PC-3 (cell line): ENCODE results near the gene VWA1. TPM values are rescaled to one million over a fixed set of nuclear protein-coding genes. Genes with fewer than 3 reads are reported as not detected.
"Not testable (repeated sequence)": the region's sequence is repeated elsewhere in the genome, so short reads cannot be mapped to it uniquely, and the experiment has no call there.

ENCODE experiments used
- ATAC-seq: fragments of 200-7000 bp; cut with Tn5 transposase; 2 replicates; pipeline ENCODE4 v1.9.1; 2020; ENCODE audit warnings: mild to moderate bottlenecking, moderate library complexity
- BruUV-seq: library from RNA; stranded (reverse); fragments of 400-500 nt; replicated peaks from 2 replicates; lab custom pipeline; 2021; lab: Mats Ljungman, UMichigan
- CTCF ChIA-PET: fragments of 300-600 bp; sonication (Branson Sonifier 250); formaldehyde crosslinking; loops from one replicate; lab custom pipeline; 2022; ENCODE audit warnings: antibody characterized with exemption; lab: Charles Lee
- POLR2A ChIA-PET: fragments of 300-600 bp; sonication (Branson Sonifier 250); formaldehyde crosslinking; loops from one replicate; lab custom pipeline; 2022; ENCODE audit warnings: antibody characterized with exemption; ENCODE audit not compliant: unreplicated experiment; lab: Charles Lee
- DNase-seq: peaks from one replicate; pipeline ENCODE4 v3.0.0-alpha.2; 2015
- H2AFZ ChIP-seq: fragments of 300-600 bp; sonication (generic); 2 replicates; pipeline ENCODE4 v1.6.0; 2016; ENCODE audit warnings: antibody characterized with exemption, low read length
- H3F3A ChIP-seq: fragments of 300-600 bp; sonication (generic); one replicate; pipeline ENCODE4 v1.6.0; 2017; ENCODE audit warnings: antibody characterized with exemption, low read length, control low read depth, mild to moderate bottlenecking; ENCODE audit not compliant: unreplicated experiment
- H3K27ac ChIP-seq: fragments of 300-600 bp; sonication (generic); 2 replicates; pipeline ENCODE4 v1.5.1; 2016; ENCODE audit warnings: mild to moderate bottlenecking, low read length
- H3K27me3 ChIP-seq: fragments of 300-600 bp; sonication (generic); 2 replicates; pipeline ENCODE4 v1.6.1; 2016; ENCODE audit warnings: low read length, mixed read lengths
- H3K36me3 ChIP-seq: fragments of 300-600 bp; sonication (generic); 2 replicates; pipeline ENCODE4 v1.6.1; 2016; ENCODE audit warnings: low read depth, mixed run types, low read length, mixed read lengths
- H3K4me1 ChIP-seq: fragments of 300-600 bp; sonication (generic); 2 replicates; pipeline ENCODE4 v1.5.1; 2016; ENCODE audit warnings: low read length; ENCODE audit not compliant: insufficient read depth
- H3K4me2 ChIP-seq: fragments of 300-600 bp; sonication (generic); 2 replicates; pipeline ENCODE4 v1.6.0; 2016; ENCODE audit warnings: low read length
- H3K4me3 ChIP-seq: fragments of 300-600 bp; sonication (generic); 2 replicates; pipeline ENCODE4 v1.5.1; 2016; ENCODE audit warnings: mild to moderate bottlenecking, low read length, mixed read lengths
- H3K79me2 ChIP-seq: fragments of 300-600 bp; sonication (generic); 2 replicates; pipeline ENCODE4 v1.6.1; 2017; ENCODE audit warnings: low read length, mixed read lengths
- H3K9ac ChIP-seq: fragments of 300-600 bp; sonication (generic); 2 replicates; pipeline ENCODE4 v1.6.0; 2016; ENCODE audit warnings: mild to moderate bottlenecking, low read length
- H3K9me2 ChIP-seq: fragments of 300-600 bp; sonication (generic); replicated peaks from 2 replicates; pipeline ENCODE4 v1.6.1; 2016; ENCODE audit warnings: mixed run types, low read length, mixed read lengths
- H3K9me3 ChIP-seq: fragments of 300-600 bp; sonication (generic); 2 replicates; pipeline ENCODE4 v1.6.1; 2016; ENCODE audit warnings: low read length, mixed read lengths
- H4K20me1 ChIP-seq: fragments of 300-600 bp; sonication (generic); 2 replicates; pipeline ENCODE4 v1.6.1; 2016; ENCODE audit warnings: low read length, mixed read lengths
- EZH2 ChIP-seq: fragments of 300-600 bp; sonication (generic); IDR thresholded peaks from one replicate; pipeline ENCODE4 v1.6.1; 2017; ENCODE audit warnings: antibody characterized with exemption, mild to moderate bottlenecking, low read length; ENCODE audit not compliant: unreplicated experiment
- EZH2phosphoT487 ChIP-seq: fragments of 300-600 bp; sonication (generic); IDR thresholded peaks from 2 replicates; pipeline ENCODE4 v1.6.1; 2018; ENCODE audit warnings: mild to moderate bottlenecking, antibody characterized with exemption, low read length, borderline replicate concordance
- intact Hi-C: fragments of 100-400 bp; cut with micrococcal nuclease; formaldehyde crosslinking; loops from 2 replicates; pipeline ENCODE4 v1.9.0; 2023
- total RNA-seq: library from RNA; depleted of rRNA; stranded (reverse); fragments of >200 nt; gene quantifications from 2 replicates; pipeline ENCODE4 v1.2.3, GENCODE V29; 2014
- TF ChIP-seq, protein P1 (sequence below): fragments of 300-600 bp; sonication (generic); conservative IDR thresholded peaks from 2 replicates; pipeline ENCODE4 v1.5.1; 2017; ENCODE audit warnings: antibody characterized with exemption, low read depth, mild to moderate bottlenecking, low read length

Gene VWA1
- total RNA-seq, 1 experiment from 2014 or later, result 59.1 TPM

DNA sequence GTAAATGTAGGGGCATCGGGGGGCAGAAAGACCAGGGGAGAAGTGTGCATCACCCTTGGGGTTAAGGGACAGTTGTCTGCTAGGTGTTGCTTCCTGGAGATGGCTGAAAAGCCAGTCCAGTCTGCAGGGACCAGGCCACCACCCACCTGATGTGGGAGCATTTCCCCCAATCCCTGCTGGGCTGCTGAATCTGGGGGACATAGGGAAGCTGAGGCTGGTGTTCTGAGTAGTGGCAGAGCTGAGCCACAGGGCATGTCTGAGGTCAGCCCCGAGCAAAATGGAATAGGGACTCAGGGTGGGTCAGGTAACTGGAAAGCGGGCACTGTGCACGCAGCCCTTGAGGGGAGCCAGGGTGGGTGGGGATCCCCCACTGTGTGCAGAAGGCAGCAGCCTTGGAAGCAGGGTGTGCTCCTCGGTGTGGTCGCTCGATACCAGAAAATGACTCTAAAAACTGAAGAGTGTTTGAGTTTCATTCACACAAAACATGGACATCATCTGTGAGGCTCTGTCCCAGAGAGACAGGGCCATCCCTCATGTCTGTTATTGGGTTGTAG lies 34.0 kb upstream of the VWA1 start:
- ATAC-seq (no peak), DNase-seq (no peak)
- Histone ChIP-seq H3K9ac (no peak overlapping the region), H4K20me1 (no peaks in the 10 kb centered on the region), H3K27me3 (no peaks in the 10 kb centered on the region), H3K4me1 (peaks cover 41% of the 10 kb centered on the region), H3K36me3 (peaks cover 47% of the 10 kb centered on the region), H2AFZ (no peak overlapping the region), H3K4me2 (peak overlapping the region; percentile 92), H3K27ac (no peak overlapping the region), H3K4me3 (peak overlapping the region; percentile 94; the same call in 1 of the 2 replicates), H3K9me3 (no peaks in the 10 kb centered on the region), H3K79me2 (peaks cover 82% of the 10 kb centered on the region), H3K9me2 (no peaks in the 10 kb centered on the region), H3F3A (peaks cover 4% of the 10 kb centered on the region)
- TF ChIP-seq EZH2, result no peak
- TF ChIP-seq, protein P1, sequence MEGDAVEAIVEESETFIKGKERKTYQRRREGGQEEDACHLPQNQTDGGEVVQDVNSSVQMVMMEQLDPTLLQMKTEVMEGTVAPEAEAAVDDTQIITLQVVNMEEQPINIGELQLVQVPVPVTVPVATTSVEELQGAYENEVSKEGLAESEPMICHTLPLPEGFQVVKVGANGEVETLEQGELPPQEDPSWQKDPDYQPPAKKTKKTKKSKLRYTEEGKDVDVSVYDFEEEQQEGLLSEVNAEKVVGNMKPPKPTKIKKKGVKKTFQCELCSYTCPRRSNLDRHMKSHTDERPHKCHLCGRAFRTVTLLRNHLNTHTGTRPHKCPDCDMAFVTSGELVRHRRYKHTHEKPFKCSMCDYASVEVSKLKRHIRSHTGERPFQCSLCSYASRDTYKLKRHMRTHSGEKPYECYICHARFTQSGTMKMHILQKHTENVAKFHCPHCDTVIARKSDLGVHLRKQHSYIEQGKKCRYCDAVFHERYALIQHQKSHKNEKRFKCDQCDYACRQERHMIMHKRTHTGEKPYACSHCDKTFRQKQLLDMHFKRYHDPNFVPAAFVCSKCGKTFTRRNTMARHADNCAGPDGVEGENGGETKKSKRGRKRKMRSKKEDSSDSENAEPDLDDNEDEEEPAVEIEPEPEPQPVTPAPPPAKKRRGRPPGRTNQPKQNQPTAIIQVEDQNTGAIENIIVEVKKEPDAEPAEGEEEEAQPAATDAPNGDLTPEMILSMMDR, result no peak
- TF ChIP-seq EZH2phosphoT487, result no peak
- intact Hi-C loops, result no loop called here
- BruUV-seq, result no TSS peak
- ChIA-PET POLR2A (interaction anchor here (0.6 kb wide), 1 partner anchor 26 kb away, joined by 3 read pairs; the partner anchor contains the start of gene AURKAIP1), CTCF (interaction anchor here (1.0 kb wide), 2 partner anchors 39 to 53 kb away, joined by 4 to 11 read pairs; no protein-coding TSS in a partner anchor)

DNA sequence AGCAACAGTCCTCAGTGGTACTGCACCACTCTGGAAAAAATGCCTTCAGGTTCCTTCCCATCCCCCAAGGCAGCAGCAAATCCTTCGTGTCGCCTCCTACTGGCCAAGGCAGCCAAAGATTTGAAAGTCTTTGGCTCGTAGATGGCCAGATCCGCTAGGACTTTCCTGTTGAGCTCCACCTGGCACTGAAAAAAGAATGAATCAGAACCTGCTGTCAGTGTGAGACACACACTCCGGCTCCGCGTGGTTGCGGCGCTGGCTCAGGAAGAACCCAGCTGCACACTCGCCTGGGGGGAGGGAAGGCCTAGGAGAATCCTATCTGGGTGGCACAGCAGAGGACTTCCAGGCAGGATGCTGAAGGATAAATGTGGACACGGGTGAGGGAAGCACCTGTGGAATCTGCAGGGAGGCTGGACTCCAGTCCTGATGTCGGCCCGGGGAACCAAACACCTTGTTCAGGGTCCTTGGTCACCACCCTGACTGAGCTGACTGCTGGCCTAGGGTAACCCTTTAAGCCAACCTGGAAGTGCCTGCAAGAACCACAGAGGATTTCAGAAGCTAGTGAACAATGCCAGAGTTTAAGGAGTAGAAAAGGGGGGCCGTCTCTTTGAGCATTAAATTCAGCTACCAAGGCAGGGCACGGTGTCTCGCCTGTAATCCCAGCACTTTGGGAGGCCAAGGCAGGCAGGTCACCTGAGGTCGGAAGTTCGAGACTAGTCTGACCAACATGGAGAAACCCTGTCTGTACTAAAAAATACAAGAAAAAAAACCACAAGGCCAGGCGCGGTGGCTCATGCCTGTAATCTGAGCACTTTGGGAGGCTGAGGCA lies 33.2 kb upstream of the VWA1 start:
- Histone ChIP-seq H3K79me2 (peaks cover 82% of the 10 kb centered on the region), H3K4me2 (peak overlapping the region; percentile 92; the same call in 1 of the 2 replicates), H3F3A (peaks cover 4% of the 10 kb centered on the region), H4K20me1 (no peaks in the 10 kb centered on the region), H3K36me3 (peaks cover 43% of the 10 kb centered on the region), H3K4me1 (peaks cover 38% of the 10 kb centered on the region), H3K9me2 (no peaks in the 10 kb centered on the region), H3K27ac (peak overlapping the region; percentile 11), H3K27me3 (no peaks in the 10 kb centered on the region), H3K9ac (no peak overlapping the region), H3K4me3 (no peak overlapping the region), H2AFZ (no peak overlapping the region), H3K9me3 (no peaks in the 10 kb centered on the region)
- BruUV-seq, result no TSS peak
- intact Hi-C loops, result no loop called here
- CTCF ChIA-PET, result interaction anchor here (0.6 to 1.0 kb wide), 6 partner anchors 18 to 102 kb away, joined by 3 to 11 read pairs (median 4); partner anchors contain the start of gene AURKAIP1
- ATAC-seq (peak; percentile 37), DNase-seq (peak; percentile 95)
- TF ChIP-seq EZH2, result no peak
- TF ChIP-seq, protein P1, result peak; percentile 97
- POLR2A ChIA-PET, result interaction anchor here (0.6 kb wide), 2 partner anchors 27 kb away, joined by 3 read pairs; partner anchors contain the start of gene AURKAIP1

DNA sequence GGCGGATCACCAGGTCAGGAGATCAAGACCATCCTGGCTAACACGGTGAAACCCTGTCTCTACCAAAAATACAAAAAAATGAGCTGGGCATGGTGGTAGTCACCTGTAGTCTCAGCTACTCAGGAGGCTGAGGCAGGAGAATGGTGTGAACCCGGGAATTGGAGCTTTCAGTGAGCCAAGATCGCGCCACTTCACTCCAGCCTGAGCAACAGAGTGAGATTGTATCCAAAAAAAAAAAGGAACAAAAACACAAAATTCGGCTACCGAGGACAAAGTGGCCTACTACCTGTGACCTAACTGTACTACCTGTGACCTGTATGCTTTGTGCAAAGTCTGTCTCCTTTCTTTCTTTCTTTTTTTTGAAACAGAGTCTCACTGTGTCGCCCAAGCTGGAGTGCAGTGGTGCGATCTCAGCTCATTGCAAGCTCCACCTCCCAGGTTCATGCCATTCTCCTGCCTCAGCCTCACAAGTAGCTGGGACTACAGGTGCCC lies 32.5 kb upstream of the VWA1 start:
- POLR2A ChIA-PET, result interaction anchor here (0.6 kb wide), 1 partner anchor 28 kb away, joined by 3 read pairs; the partner anchor contains the start of gene AURKAIP1
- DNase-seq, result not testable (repeated sequence)

More for the DNA sequence above, 32.5 kb upstream of the VWA1 start:
- Histone ChIP-seq H3K36me3 (peaks cover 36% of the 10 kb centered on the region), H3K79me2 (peaks cover 82% of the 10 kb centered on the region), H3K4me1 (peaks cover 31% of the 10 kb centered on the region)
- H4K20me1 ChIP-seq, H3K4me2 ChIP-seq, H3K9me2 ChIP-seq, H3K9ac ChIP-seq, intact Hi-C loops, CTCF ChIA-PET, H3K27me3 ChIP-seq, BruUV-seq, H2AFZ ChIP-seq, H3F3A ChIP-seq, H3K9me3 ChIP-seq, H3K4me3 ChIP-seq, H3K27ac ChIP-seq, ATAC-seq: not testable (repeated sequence)
